ENCODE results near the gene TMEM252.

Gene TMEM252

DNA sequence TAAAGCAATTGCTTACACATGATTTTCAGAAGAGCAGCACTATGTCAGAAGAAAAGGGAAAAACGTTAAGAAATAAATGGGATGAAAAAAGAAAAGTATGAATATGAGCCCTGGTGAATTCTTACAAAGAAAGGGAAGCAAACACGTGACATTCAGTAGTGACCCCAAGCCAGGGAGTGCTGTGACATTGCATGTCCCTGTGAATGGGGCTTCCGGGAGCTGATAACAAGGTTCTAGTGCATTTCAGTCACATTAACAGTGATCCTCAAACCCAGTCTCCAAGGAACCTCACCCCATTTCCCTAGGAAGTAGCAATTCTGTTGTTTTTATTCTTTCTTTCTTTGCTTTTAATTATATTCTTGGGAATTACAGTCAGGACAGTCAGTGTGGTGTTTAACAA lies 27.3 kb downstream of the TMEM252 start:
- H3K9ac ChIP-seq (ENCODE audit: low read length), result no peak overlapping the region
- peaks cover 7% of the 10 kb centered on the region for H3K4me1 ChIP-seq (ENCODE audit: control insufficient read depth, insufficient read depth, low read length)
- H3K27me3 ChIP-seq (ENCODE audit: control insufficient read depth, insufficient read depth, low read length), result peaks cover 94% of the 10 kb centered on the region
- H3K27ac ChIP-seq (ENCODE audit: low read depth, low read length), result no peak overlapping the region
- no peaks in the 10 kb centered on the region for H3K36me3 ChIP-seq (ENCODE audit: control insufficient read depth, insufficient read depth, low read length)
- H3K9me3 ChIP-seq (ENCODE audit: control insufficient read depth, insufficient read depth, low read depth, low read length), result peaks cover 5% of the 10 kb centered on the region; the same call in 1 of the 2 replicates
- H3K4me3 ChIP-seq (ENCODE audit: low read depth, low read length), result no peak overlapping the region

DNA sequence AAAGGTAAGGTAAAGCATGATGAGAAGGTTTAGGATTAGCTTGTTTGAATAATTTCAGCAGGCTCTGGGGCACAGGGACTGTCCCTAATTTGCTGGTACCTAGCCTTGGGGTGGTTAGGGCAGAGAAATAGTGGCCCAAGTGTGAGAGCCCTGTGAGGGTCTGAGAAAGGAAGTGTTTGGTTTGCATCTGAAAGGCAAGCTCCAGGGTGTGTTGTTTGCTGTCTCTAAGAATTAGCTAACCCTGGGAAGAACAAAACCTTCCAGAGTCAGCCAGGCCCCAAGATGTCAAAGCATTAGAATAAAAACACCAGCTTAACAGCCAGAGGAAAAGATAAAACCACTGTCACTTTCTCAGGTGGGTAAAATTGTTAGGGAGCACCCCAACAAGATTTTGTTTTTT lies 31.0 kb downstream of the TMEM252 start:
- Histone ChIP-seq H3K9ac (ENCODE audit: low read length) (no peak overlapping the region), H3K4me3 (ENCODE audit: low read depth, low read length) (no peak overlapping the region), H3K27me3 (ENCODE audit: control insufficient read depth, insufficient read depth, low read length) (peaks cover 98% of the 10 kb centered on the region), H3K9me3 (ENCODE audit: control insufficient read depth, insufficient read depth, low read depth, low read length) (no peaks in the 10 kb centered on the region), H3K36me3 (ENCODE audit: control insufficient read depth, insufficient read depth, low read length) (no peaks in the 10 kb centered on the region), H3K27ac (ENCODE audit: low read depth, low read length) (no peak overlapping the region), H3K4me1 (ENCODE audit: control insufficient read depth, insufficient read depth, low read length) (peaks cover 3% of the 10 kb centered on the region; the same call in 1 of the 2 replicates)

GRCh38 chr9:68508547-68508946 lies 32.1 kb downstream of the TMEM252 start:
- Histone ChIP-seq H3K4me3 (ENCODE audit: low read depth, low read length) (no peak overlapping the region), H3K9me3 (ENCODE audit: control insufficient read depth, insufficient read depth, low read depth, low read length) (no peaks in the 10 kb centered on the region), H3K36me3 (ENCODE audit: control insufficient read depth, insufficient read depth, low read length) (no peaks in the 10 kb centered on the region), H3K27me3 (ENCODE audit: control insufficient read depth, insufficient read depth, low read length) (peaks cover 98% of the 10 kb centered on the region), H3K9ac (ENCODE audit: low read length) (no peak overlapping the region), H3K4me1 (ENCODE audit: control insufficient read depth, insufficient read depth, low read length) (peaks cover 3% of the 10 kb centered on the region; the same call in 1 of the 2 replicates), H3K27ac (ENCODE audit: low read depth, low read length) (no peak overlapping the region)

DNA sequence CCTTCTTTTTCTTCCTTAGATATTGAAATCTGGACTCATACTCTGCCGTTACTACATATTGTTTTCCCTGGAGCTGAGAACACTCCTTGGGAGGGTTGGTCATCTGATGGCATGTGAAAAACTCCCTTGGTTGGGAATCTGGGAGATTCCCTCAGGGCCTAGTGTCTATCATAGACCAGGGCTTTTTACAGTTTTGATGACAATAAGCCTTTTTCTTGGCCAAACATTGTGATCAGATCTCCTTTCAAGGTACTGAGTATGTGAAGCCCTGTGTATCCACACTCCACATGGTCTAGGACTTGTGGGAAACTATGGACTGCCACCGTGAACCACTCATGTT lies 32.9 kb downstream of the TMEM252 start:
- no peak overlapping the region for H3K27ac ChIP-seq (ENCODE audit: low read depth, low read length)

DNA sequence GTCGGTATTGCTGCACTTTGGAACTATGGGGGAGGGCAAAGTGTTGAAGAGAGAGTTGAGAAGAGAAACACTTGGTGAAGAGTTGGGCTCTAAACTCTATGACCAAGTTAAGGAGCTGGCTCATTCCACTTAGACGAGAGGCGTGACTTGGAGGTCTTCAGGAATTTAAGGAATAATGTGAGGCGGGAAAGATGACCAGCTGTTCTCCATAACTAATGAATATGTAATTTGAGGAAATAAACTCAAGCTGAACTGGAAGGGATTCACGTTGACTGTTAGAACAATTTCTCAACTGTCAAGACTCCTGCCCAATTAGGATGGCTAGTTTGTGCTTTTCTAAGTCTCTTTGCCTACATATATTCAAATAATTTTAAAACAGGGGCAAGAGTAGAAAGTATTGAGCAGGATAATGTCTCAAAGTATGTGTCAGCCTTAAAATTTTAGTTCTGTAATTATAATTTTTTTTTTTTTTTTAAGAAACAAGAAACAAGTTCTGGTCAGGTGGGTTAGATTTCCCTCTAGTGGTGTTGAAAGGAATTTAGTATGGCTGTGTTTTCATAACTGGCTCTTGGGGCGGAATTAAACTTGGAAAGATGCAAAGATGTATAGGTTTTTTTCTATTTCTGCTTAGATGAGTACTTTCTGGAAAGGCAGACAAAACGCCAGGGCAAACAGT lies 33.4 kb downstream of the TMEM252 start:
- peaks cover 98% of the 10 kb centered on the region for H3K27me3 ChIP-seq (ENCODE audit: control insufficient read depth, insufficient read depth, low read length)
- no peaks in the 10 kb centered on the region for H3K9me3 ChIP-seq (ENCODE audit: control insufficient read depth, insufficient read depth, low read depth, low read length)
- H3K4me1 ChIP-seq (ENCODE audit: control insufficient read depth, insufficient read depth, low read length), result peaks cover 3% of the 10 kb centered on the region; the same call in 1 of the 2 replicates
- H3K36me3 ChIP-seq (ENCODE audit: control insufficient read depth, insufficient read depth, low read length), result no peaks in the 10 kb centered on the region
- H3K27ac ChIP-seq (ENCODE audit: low read depth, low read length), result no peak overlapping the region
- H3K9ac ChIP-seq (ENCODE audit: low read length), result no peak overlapping the region
- H3K4me3 ChIP-seq (ENCODE audit: low read depth, low read length), result no peak overlapping the region

More for the DNA sequence above, 32.9 kb downstream of the TMEM252 start:
- Histone ChIP-seq H3K4me1 (ENCODE audit: control insufficient read depth, insufficient read depth, low read length) (peaks cover 3% of the 10 kb centered on the region; the same call in 1 of the 2 replicates), H3K9ac (ENCODE audit: low read length) (no peak overlapping the region), H3K27me3 (ENCODE audit: control insufficient read depth, insufficient read depth, low read length) (peaks cover 98% of the 10 kb centered on the region), H3K9me3 (ENCODE audit: control insufficient read depth, insufficient read depth, low read depth, low read length) (no peaks in the 10 kb centered on the region), H3K36me3 (ENCODE audit: control insufficient read depth, insufficient read depth, low read length) (no peaks in the 10 kb centered on the region), H3K4me3 (ENCODE audit: low read depth, low read length) (no peak overlapping the region)

DNA sequence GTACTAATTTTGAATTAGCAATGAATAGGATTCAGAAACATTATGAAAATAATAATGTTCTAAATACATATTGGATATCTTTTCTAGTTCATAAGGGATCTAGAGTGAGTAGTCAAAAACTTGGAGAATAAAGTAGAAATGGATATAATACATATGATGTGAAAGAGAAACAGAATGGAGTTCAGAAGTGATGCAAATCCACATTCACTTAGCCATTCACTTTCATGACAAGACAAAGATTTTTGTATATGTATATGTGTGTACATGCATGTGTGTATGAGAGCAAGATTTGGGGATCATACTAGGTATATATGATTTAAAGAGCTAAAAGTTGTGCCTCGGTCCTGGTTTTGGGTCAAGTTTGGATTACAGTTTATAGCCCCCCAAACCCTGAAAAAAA lies 34.1 kb downstream of the TMEM252 start:
- Histone ChIP-seq H3K27ac (ENCODE audit: low read depth, low read length) (no peak overlapping the region), H3K4me3 (ENCODE audit: low read depth, low read length) (no peak overlapping the region), H3K27me3 (ENCODE audit: control insufficient read depth, insufficient read depth, low read length) (peaks cover 98% of the 10 kb centered on the region), H3K9ac (ENCODE audit: low read length) (no peak overlapping the region), H3K36me3 (ENCODE audit: control insufficient read depth, insufficient read depth, low read length) (no peaks in the 10 kb centered on the region), H3K9me3 (ENCODE audit: control insufficient read depth, insufficient read depth, low read depth, low read length) (no peaks in the 10 kb centered on the region), H3K4me1 (ENCODE audit: control insufficient read depth, insufficient read depth, low read length) (peaks cover 3% of the 10 kb centered on the region; the same call in 1 of the 2 replicates)

DNA sequence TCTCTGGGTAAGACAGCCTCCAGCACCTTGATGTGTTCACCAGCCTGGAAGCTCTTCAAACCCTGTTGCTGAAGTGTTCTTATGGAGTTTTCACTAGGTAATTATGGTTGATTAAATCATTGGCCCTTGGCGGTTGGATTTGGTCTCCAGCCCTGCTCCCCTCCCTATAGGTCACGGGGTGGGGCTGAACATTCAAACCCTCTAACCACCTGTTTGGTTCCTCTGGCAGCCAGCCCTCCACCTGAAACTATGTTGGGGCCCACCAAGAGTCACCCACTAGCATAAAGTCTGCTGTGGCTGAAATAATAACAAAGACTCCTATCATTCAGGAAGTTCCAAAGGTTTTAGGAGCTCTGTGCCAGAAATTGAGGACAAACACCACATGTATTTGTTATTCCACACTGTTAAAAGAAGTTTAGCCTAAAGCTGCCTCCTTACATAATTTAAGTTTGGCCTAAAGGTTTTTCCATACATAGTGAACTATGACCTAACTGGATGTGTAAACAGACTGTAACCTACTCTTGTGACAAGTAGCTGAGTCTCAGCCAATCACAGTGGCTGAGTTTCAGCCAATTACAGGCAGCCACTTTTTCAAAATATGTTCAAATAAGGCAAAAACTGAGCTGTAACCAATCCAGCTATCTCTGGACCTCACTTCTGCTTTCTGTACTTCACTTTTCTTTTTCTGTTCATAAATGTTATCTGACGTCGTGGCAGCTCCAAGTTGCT lies 34.8 kb downstream of the TMEM252 start:
- H3K9ac ChIP-seq (ENCODE audit: low read length), result no peak overlapping the region
- peaks cover 3% of the 10 kb centered on the region; the same call in 1 of the 2 replicates for H3K4me1 ChIP-seq (ENCODE audit: control insufficient read depth, insufficient read depth, low read length)
- no peaks in the 10 kb centered on the region for H3K36me3 ChIP-seq (ENCODE audit: control insufficient read depth, insufficient read depth, low read length)
- no peak overlapping the region for H3K4me3 ChIP-seq (ENCODE audit: low read depth, low read length)
- no peak overlapping the region for H3K27ac ChIP-seq (ENCODE audit: low read depth, low read length)
- peaks cover 98% of the 10 kb centered on the region for H3K27me3 ChIP-seq (ENCODE audit: control insufficient read depth, insufficient read depth, low read length)
- H3K9me3 ChIP-seq (ENCODE audit: control insufficient read depth, insufficient read depth, low read depth, low read length), result no peaks in the 10 kb centered on the region

GRCh38 chr9:68502279-68502678 lies 38.4 kb downstream of the TMEM252 start:
- Histone ChIP-seq H3K27me3 (ENCODE audit: control insufficient read depth, insufficient read depth, low read length) (peaks cover 98% of the 10 kb centered on the region), H3K36me3 (ENCODE audit: control insufficient read depth, insufficient read depth, low read length) (no peaks in the 10 kb centered on the region), H3K9ac (ENCODE audit: low read length) (no peak overlapping the region), H3K4me3 (ENCODE audit: low read depth, low read length) (no peak overlapping the region), H3K9me3 (ENCODE audit: control insufficient read depth, insufficient read depth, low read depth, low read length) (no peaks in the 10 kb centered on the region), H3K27ac (ENCODE audit: low read depth, low read length) (no peak overlapping the region), H3K4me1 (ENCODE audit: control insufficient read depth, insufficient read depth, low read length) (no peaks in the 10 kb centered on the region)

DNA sequence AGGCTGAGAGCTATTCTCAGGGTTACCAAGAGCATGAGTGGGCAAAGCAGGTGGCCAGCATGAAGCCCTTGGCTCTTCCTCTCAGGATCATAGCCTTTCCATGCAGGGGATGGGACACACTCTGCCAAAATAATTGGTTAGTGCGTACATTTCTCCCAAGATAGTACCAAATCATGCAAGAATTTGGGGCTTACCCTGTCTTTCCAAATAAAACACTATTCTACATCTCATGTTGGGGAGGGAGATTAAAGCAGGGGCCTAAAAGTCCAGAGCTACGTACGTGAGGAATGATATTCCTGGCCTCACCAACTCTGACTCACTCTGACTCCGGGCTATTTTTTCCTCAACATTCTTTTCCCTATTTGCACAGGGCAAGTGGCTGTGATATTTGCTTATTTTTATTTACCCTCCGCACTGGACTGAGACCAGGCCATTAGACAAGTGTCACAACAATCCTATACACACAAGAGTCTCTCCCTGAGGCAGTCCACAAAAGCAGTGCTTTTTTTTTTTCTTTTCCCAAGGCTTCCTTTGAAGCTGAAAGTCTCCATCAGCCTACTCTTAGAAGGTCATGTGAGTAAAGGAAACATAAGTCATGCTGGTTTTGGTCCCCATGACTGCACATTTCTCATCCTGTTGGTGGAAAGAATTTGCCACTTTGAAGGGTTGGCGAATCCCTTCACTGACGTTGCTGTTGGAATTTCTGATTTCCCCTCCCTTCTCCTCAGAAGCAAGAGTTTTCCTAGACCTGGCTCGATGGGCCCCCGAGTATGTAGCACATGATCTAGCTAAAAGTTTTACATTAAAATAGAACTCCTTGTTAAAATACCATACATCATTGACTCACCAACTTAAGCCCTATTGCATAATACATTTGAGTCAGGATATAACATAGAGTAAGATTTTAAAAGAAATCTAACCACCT lies 40.0 kb downstream of the TMEM252 start:
- Histone ChIP-seq H3K9ac (ENCODE audit: low read length) (no peak overlapping the region), H3K27me3 (ENCODE audit: control insufficient read depth, insufficient read depth, low read length) (peaks cover 98% of the 10 kb centered on the region), H3K4me1 (ENCODE audit: control insufficient read depth, insufficient read depth, low read length) (no peaks in the 10 kb centered on the region), H3K4me3 (ENCODE audit: low read depth, low read length) (no peak overlapping the region), H3K36me3 (ENCODE audit: control insufficient read depth, insufficient read depth, low read length) (no peaks in the 10 kb centered on the region), H3K27ac (ENCODE audit: low read depth, low read length) (no peak overlapping the region), H3K9me3 (ENCODE audit: control insufficient read depth, insufficient read depth, low read depth, low read length) (no peaks in the 10 kb centered on the region)

GRCh38 chr9:68498816-68499215 lies 41.9 kb downstream of the TMEM252 start:
- H3K27ac ChIP-seq (ENCODE audit: low read depth, low read length), result no peak overlapping the region
- no peaks in the 10 kb centered on the region for H3K4me1 ChIP-seq (ENCODE audit: control insufficient read depth, insufficient read depth, low read length)
- H3K36me3 ChIP-seq (ENCODE audit: control insufficient read depth, insufficient read depth, low read length), result no peaks in the 10 kb centered on the region
- H3K27me3 ChIP-seq (ENCODE audit: control insufficient read depth, insufficient read depth, low read length), result peaks cover 98% of the 10 kb centered on the region
- no peak overlapping the region for H3K4me3 ChIP-seq (ENCODE audit: low read depth, low read length)
- H3K9me3 ChIP-seq (ENCODE audit: control insufficient read depth, insufficient read depth, low read depth, low read length), result no peaks in the 10 kb centered on the region
- no peak overlapping the region for H3K9ac ChIP-seq (ENCODE audit: low read length)

Measured in HUES6 (cell line).